GM12864 (cell line): Measurements from ENCODE around the gene RSPO1.

Source experiments
- DNase-seq: peaks from one replicate; pipeline ENCODE4 v3.0.0-alpha.2; 2011; ENCODE audit warnings: low read depth
- H3K4me3 ChIP-seq: 2 replicates; pipeline ENCODE4 v1.5.1; 2011; ENCODE audit warnings: mild to moderate bottlenecking, low read depth, low read length, control low read depth
- CTCF ChIP-seq: IDR thresholded peaks from 2 replicates; pipeline ENCODE4 v1.5.1; 2011; ENCODE audit warnings: low read depth, mild to moderate bottlenecking, moderate library complexity, low read length, control low read depth, inconsistent platforms; ENCODE audit errors: missing control alignments

The RSPO1 gene

GRCh38 chr1:37656026-37656425, 21.3 kb upstream of the RSPO1 start:
- no peak overlapping the region for H3K4me3 ChIP-seq
- no peak for TF ChIP-seq CTCF
- no peak for DNase-seq

GRCh38 chr1:37655274-37655673, 20.6 kb upstream of the RSPO1 start:
- no peak for DNase-seq
- no peak overlapping the region for H3K4me3 ChIP-seq
- no peak for TF ChIP-seq CTCF

- no peak for DNase-seq
- no peak for TF ChIP-seq CTCF
- no peak overlapping the region for H3K4me3 ChIP-seq
These were observed 19.2 kb upstream of the RSPO1 start for GRCh38 chr1:37653906-37654305.

- no peak for TF ChIP-seq CTCF
- H3K4me3 ChIP-seq: no peak overlapping the region
- no peak for DNase-seq
These were observed 18.3 kb upstream of the RSPO1 start for GRCh38 chr1:37652976-37653375.

- H3K4me3 ChIP-seq: no peak overlapping the region
- no peak for DNase-seq
- no peak for TF ChIP-seq CTCF
These were observed 17.1 kb upstream of the RSPO1 start for GRCh38 chr1:37651803-37652202.

GRCh38 chr1:37650721-37651120, 16.0 kb upstream of the RSPO1 start:
- TF ChIP-seq CTCF: no peak
- no peak overlapping the region for H3K4me3 ChIP-seq
- no peak for DNase-seq

- DNase-seq: no peak
- H3K4me3 ChIP-seq: no peak overlapping the region
- TF ChIP-seq CTCF: no peak
These were observed 15.5 kb upstream of the RSPO1 start for GRCh38 chr1:37650173-37650572.
